IPS-15b (cell line): Measurements from ENCODE around the gene EN1.

Experiments used
- H3K27me3 ChIP-seq: one replicate; pipeline ENCODE4 v1.6.1; 2013; ENCODE audit warnings: low read length; ENCODE audit not compliant: control insufficient read depth, insufficient read depth
- H3K36me3 ChIP-seq: one replicate; pipeline ENCODE4 v1.6.1; 2013; ENCODE audit warnings: low read length; ENCODE audit not compliant: control insufficient read depth, insufficient read depth
- H3K4me1 ChIP-seq: one replicate; pipeline ENCODE4 v1.6.1; 2013; ENCODE audit warnings: mild to moderate bottlenecking, low read length; ENCODE audit not compliant: control insufficient read depth, insufficient read depth
- H3K4me3 ChIP-seq: one replicate; pipeline ENCODE4 v1.5.1; 2013; ENCODE audit warnings: low read depth, low read length
- H3K9ac ChIP-seq: one replicate; pipeline ENCODE4 v1.6.1; 2013; ENCODE audit warnings: low read depth, mild to moderate bottlenecking, low read length
- H3K9me3 ChIP-seq: one replicate; pipeline ENCODE4 v1.6.1; 2013; ENCODE audit warnings: mild to moderate bottlenecking, low read length; ENCODE audit not compliant: control insufficient read depth, insufficient read depth

EN1 gene

DNA sequence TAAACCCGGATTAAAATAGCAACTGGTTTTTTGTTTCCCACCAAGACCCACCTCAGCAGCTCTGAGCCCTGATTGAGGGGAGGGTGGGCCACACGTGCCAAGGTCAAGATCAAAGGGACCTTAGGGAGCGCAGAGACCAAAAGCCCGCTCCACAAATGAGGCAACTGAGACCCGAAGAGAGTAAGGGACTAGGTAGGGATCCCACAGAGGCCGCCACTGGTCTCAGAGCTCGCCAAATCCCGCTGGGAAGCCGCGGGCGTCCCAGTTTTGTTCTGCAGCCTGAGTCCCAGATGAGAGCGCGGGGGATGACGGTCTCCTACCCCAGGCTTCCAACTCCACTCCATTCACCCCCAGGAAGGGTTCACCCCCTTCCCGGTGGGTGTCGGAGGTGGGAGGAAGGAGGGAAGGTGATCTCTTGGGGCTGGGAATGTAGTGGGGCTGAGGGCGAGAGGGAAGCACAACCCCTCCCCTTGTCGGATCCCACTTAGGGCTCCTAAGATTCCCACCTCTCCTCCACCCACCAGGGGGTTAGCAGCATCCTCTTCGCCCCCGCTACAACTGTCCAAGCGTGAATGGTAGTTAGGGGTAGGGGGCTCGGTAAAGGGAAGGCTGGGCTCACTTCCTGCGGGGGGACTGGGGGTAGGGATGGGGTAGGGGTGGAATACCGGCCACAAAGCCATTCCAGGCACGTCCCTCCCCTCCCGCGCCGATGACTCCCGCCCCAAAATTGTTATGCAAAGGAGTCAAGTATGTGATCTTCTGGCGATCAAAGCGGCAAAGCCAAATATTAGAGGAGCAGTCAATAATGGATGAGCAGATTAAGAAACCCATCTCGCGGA lies 7.3 kb upstream of the EN1 start:
- peaks cover 96% of the 10 kb centered on the region for H3K27me3 ChIP-seq
- H3K9ac ChIP-seq, result no peak overlapping the region
- H3K4me3 ChIP-seq, result peak overlapping the region; percentile 20
- H3K9me3 ChIP-seq, result no peaks in the 10 kb centered on the region
- no peaks in the 10 kb centered on the region for H3K36me3 ChIP-seq
- peaks cover 11% of the 10 kb centered on the region for H3K4me1 ChIP-seq

- peaks cover 9% of the 10 kb centered on the region for H3K4me1 ChIP-seq
- no peaks in the 10 kb centered on the region for H3K36me3 ChIP-seq
- peak overlapping the region; percentile 20 for H3K4me3 ChIP-seq
- no peaks in the 10 kb centered on the region for H3K9me3 ChIP-seq
- H3K27me3 ChIP-seq, result peaks cover 96% of the 10 kb centered on the region
- H3K9ac ChIP-seq, result no peak overlapping the region
These were observed 6.3 kb upstream of the EN1 start for GRCh38 chr2:118853651-118854291.

GRCh38 chr2:118853129-118853640 lies 5.7 kb upstream of the EN1 start:
- H3K9ac ChIP-seq, result no peak overlapping the region
- H3K4me3 ChIP-seq, result peak overlapping the region; percentile 4
- H3K27me3 ChIP-seq, result peaks cover 96% of the 10 kb centered on the region
- peaks cover 7% of the 10 kb centered on the region for H3K4me1 ChIP-seq
- no peaks in the 10 kb centered on the region for H3K9me3 ChIP-seq
- no peaks in the 10 kb centered on the region for H3K36me3 ChIP-seq

GRCh38 chr2:118852605-118853128 lies 5.2 kb upstream of the EN1 start:
- Histone ChIP-seq H3K4me1 (peaks cover 2% of the 10 kb centered on the region), H3K27me3 (peaks cover 94% of the 10 kb centered on the region)

DNA sequence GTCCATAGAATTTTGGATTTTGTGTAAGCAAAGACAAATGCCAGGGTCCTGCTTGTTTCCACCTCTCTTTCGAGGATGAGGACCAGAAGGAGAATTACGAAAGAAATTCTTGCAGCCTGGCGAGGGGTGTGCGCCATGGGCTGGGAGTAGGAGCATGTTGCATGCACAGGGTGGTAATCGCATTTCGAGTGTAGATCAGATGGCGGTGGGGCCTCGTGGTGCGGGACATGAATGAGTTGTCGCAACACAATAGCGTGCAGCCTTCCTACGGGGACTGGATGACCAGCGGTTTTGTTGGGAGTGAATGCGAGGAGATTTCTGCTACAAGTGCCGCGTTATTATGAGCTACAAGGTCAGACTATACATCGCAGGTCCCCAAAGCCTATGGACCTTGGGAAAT lies 4.2 kb upstream of the EN1 start:
- no peak overlapping the region for H3K9ac ChIP-seq
- no peaks in the 10 kb centered on the region for H3K9me3 ChIP-seq
- H3K4me1 ChIP-seq, result peaks cover 2% of the 10 kb centered on the region
- no peaks in the 10 kb centered on the region for H3K36me3 ChIP-seq
- H3K27me3 ChIP-seq, result peaks cover 90% of the 10 kb centered on the region
- H3K4me3 ChIP-seq, result no peak overlapping the region

More at GRCh38 chr2:118852605-118853128, 5.2 kb upstream of the EN1 start:
- no peaks in the 10 kb centered on the region for H3K9me3 ChIP-seq
- peak overlapping the region; percentile 4 for H3K4me3 ChIP-seq
- no peaks in the 10 kb centered on the region for H3K36me3 ChIP-seq
- H3K9ac ChIP-seq, result no peak overlapping the region

- Histone ChIP-seq H3K9me3 (no peaks in the 10 kb centered on the region), H3K27me3 (peaks cover 88% of the 10 kb centered on the region), H3K4me1 (peaks cover 2% of the 10 kb centered on the region), H3K9ac (no peak overlapping the region), H3K4me3 (no peak overlapping the region), H3K36me3 (no peaks in the 10 kb centered on the region)
These were observed 3.5 kb upstream of the EN1 start for GRCh38 chr2:118850901-118851415.

- H3K9ac ChIP-seq, result no peak overlapping the region
- peaks cover 2% of the 10 kb centered on the region for H3K4me1 ChIP-seq
- no peak overlapping the region for H3K4me3 ChIP-seq
- no peaks in the 10 kb centered on the region for H3K9me3 ChIP-seq
- no peaks in the 10 kb centered on the region for H3K36me3 ChIP-seq
- H3K27me3 ChIP-seq, result peaks cover 92% of the 10 kb centered on the region
These were observed 2.9 kb upstream of the EN1 start for GRCh38 chr2:118850168-118850900.

GRCh38 chr2:118849226-118850167 lies 2.0 kb upstream of the EN1 start:
- H3K27me3 ChIP-seq, result peaks cover 92% of the 10 kb centered on the region

DNA sequence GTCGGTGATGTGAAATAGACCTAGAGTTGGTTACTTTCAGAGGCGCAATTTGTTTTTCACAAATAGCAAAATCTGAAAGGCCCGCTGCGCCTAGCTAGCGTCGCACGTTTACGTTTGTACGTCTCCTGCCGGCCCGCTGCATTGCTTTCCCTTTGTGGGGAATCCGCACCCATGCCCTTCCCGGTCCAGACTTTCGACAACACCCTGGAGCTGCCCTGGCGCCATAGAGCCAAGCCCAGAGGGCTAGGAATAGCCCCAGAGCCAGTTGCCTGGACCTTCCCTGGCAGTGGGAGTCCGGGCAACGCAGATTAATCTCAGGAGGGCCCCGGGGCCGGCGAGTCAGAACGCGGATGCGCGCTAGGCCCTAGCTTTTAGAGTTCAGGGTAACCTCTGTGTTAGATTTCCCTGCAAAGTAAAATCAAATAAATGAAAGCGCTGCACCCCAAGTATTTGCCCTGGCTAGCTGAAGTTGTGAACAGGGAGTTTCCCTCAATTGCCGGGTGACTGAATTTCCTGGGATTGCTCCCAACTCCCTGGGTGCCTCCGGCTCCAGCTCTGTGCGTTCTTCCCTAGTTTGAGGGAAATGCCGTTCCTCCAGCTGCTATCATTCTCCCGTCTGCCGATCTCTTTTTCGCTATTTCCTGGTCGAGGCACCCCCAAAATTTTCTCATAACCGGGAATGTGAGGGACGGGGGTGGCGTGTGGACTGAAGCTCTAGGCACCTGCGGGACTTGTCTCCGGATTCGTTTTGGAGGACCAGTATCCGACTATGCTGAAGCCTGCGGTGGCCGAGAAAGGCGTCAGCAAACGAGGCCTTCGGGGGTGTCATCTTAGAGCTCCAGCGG lies 1.2 kb upstream of the EN1 start:
- peaks cover 92% of the 10 kb centered on the region for H3K27me3 ChIP-seq
- H3K9me3 ChIP-seq, result no peaks in the 10 kb centered on the region
- H3K4me3 ChIP-seq, result peak overlapping the region; percentile 22
- H3K9ac ChIP-seq, result no peak overlapping the region
- H3K36me3 ChIP-seq, result no peaks in the 10 kb centered on the region
- peaks cover 10% of the 10 kb centered on the region for H3K4me1 ChIP-seq

More at GRCh38 chr2:118849226-118850167, 2.0 kb upstream of the EN1 start:
- H3K9ac ChIP-seq, result no peak overlapping the region
- no peaks in the 10 kb centered on the region for H3K36me3 ChIP-seq
- peak overlapping the region; percentile 22 for H3K4me3 ChIP-seq
- no peaks in the 10 kb centered on the region for H3K9me3 ChIP-seq
- peaks cover 4% of the 10 kb centered on the region for H3K4me1 ChIP-seq

DNA sequence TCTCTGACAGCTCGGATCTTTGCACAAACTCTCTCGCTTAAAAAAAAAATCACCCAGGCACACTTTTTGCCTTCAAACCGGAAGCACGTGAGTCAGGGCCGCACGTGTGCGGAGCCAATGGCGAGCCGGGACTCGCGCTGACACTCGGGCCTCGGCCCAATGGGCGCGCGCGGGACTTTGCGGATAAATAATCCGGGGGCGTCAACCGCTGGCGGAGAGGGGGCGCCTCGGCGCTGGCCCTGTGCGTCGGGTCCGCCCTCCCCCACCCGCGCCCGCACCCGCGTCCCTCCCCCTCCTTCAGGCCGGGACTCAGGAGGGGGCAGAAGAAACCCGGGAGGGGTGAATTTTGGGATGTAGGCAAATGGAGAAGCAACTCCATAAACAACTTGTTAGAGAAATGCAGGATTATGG lies 319 bp upstream of the EN1 start:
- Histone ChIP-seq H3K9ac (no peak overlapping the region), H3K4me1 (peaks cover 13% of the 10 kb centered on the region), H3K9me3 (no peaks in the 10 kb centered on the region), H3K4me3 (peak overlapping the region; percentile 22), H3K27me3 (peaks cover 92% of the 10 kb centered on the region), H3K36me3 (no peaks in the 10 kb centered on the region)
